NCI-H524 treated with DMSO at 0.1 percent for 48 hours (cell line): ENCODE results near the gene SAMD14.

Source experiments
- DNase-seq: peaks from one replicate; lab custom pipeline; 2025; lab: John Stamatoyannopoulos, UW

SAMD14 gene

DNA sequence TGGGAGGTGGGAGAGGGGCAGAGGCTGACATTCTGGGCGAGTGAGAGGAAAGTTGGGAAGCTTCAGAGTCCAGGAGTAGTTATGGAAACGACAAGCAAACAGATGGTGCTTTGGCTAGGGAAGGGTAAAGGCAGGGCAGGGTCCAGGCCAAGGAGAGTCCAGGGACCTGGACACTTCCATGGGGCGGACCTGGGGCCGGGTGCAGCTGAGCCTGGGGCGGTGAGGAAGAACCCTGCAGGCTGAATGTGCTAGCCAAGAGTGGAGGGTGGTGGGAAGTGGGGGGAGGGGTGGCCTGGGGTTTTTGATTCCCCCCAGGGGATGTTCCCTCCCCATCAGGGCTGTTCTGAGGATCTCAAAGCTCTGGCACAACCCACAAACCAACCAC, 17.9 kb upstream of the SAMD14 start:
- DNase-seq, result no peak

DNA sequence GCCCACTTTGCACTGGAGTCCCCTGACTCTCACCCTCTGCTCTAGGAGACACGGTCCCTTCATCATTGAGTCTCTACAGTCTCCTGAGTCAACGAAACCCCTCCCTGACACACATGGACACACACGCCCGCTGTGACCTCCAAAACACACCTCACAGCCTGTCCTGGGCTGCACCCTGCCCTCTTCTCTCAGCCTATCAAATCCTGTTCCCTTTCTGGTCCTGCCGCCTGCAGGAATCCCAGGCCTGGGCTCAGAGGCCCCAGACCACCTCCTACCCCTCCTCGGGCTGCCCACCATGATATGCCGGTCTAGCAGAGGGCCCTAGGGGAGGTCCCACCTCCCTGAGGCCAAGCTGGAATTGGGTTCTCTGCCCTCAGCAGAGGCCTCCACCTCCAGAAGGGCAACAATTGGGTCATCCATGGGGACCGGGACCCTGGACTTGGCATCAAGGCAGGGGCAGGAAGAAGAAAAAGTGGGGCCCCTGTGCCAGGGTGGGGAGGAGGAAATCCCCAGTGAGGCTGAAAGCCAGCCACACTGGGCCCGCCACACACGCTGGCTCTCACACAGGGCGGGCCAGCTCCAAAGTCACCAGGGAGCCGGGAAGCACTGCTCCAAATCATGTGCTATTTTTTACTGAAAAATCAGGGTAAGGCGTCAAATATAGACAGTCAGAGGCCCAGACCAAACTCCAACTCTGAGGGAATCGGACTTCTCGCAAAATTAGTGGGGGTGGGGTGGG, 17.1 kb upstream of the SAMD14 start:
- no peak for DNase-seq

DNA sequence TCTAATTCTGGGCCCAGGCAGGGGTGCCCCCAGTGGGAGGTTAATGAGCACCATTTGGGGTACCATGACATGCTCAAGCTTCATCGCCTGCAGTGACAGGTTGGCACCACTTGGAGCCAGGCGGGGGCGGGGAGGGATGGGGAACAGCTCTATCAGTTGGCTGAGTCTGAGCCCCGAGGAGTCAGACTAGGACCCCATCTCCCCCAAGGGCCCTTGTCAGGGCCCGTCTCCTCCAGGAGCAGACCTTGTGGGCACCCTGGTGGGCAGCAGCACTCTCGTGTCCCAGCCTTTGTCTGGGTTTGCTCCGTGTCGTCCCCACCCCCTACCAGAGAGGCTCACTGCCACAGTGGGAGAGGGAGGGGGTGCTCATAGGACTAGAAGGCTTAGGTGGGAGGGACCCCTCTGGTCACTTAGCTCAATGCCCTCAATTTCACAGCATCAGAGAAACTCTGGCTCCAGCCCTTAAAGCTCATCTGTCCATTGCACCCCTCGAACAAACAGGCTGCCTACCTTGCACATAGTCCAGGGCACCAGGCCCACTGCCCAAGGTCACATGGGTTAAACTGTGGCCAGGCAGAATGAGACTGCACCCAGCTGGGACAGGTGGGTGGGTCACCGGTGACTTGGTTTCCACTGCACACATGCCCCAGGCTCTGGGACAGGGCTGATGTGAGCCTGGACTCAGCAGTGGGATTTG, 16.4 kb upstream of the SAMD14 start:
- DNase-seq, result no peak

DNA sequence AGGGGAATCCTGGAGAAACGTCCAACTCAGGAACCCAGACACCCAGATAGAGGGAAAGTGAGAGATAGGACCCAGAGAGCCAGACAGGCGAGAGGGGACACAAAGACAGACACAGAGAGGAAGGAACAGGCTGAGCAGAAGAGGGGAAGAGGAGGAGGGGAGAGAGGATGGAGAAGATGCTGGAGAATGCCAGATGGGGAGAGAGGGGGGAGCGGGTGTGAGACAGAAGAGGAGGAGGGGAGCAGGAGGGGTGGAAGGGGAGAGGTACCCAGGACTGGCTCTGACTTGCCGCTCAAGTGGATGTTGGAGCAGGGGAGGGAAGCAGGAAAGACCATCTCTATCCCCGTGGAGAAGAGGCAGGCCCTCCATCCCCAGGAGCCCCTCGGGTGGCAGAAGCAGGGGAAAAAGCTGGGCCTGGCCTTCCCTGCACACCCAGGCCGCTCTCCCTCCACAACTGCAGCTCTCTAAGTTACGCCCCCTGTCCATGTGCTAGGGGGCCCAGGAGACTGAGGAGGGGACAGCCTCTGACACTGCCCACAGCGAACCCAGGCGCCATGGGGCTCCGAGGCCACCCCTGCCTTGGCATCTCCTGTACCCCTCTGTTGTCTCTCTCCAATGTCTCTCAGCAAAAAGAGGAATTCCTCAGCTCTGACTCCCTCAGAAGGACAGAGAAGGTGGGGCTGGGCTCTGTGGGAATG, 15.7 kb upstream of the SAMD14 start:
- DNase-seq, result peak; percentile 28

DNA sequence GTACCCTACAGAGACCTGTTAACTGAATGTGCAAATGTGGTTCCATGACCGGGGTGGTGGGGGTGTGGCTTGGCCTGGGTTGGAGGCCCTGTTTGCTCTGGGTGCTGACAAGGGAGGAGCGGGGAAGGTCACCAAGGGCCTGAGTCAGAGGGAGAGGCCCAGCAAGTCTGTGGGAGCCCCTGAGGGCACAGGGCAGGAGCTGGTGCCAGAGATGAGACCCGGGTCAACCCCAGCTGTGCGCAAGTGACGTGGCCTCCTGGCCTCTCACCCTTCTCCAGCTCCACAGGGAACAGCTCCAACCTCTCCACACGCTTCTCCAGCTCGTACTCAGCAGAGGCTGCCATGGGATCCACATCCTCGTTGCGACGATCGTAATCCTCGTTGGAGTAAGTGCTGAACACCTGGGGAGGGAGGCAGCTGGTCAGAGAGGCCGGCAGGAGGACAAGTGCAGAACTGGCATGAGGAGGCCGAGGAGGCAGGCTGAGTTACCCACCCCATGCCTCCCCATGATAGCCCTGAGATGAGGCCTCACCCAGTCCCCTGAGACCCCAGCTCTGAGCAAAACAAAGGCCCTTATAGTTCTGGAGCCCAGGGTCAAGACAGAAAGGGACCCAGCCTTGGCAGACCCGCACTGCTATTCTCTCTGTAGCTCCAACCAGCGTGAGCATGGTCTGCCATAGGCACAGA, 15.0 kb upstream of the SAMD14 start:
- no peak for DNase-seq

DNA sequence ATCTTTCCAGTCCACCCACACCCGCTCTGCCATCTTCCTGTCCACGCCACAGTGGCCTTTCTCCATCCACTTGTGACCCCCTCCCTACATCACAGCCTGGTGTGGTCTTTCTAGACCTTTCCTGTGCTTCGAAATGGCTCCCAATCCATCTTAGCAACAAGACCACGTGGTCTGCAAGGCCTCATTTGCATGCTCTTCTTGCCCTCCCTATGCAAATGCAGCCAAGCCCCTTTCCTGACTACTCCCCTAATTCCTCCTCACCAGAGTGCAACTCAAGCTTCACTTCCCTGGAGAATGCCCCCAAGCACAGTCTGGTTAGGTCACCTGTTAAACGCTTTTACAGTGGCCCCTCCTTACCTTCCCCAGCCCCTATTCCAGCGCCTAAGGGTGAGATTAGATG, 14.4 kb upstream of the SAMD14 start:
- no peak for DNase-seq

DNA sequence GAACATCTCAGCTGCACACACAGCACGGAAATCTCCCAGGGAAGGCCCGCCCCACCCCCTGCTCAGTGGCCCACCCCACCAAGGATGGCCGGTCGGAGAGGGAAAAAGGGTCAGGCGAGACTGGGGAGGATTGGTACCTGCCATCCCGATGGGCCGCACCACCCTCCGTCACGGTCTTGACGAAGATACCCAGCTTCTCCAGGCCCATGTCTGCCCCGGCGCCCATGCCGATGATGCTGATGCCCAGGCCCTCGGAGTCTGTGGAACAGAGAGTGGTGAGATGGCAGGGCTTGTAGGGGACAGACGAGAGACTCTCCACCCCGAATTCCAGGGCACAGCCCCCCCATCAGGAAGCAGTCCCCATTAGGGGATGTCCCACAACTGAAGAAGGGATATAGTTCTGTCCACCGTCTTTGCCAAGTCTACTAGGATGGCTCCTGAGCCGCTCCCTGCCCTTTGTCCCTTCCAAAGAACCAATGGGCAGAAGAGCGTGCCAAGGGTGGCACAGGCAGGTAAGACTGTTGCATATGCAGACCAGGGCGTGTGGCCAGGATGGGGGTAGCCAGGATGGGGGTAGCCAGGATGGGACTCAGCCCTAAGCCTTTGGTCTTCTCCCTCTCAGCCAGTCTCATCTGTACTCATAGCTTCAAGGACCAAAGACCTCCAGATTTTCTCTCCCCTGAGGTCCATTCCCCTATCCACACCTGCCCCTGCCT, 13.7 kb upstream of the SAMD14 start:
- DNase-seq, result no peak

DNA sequence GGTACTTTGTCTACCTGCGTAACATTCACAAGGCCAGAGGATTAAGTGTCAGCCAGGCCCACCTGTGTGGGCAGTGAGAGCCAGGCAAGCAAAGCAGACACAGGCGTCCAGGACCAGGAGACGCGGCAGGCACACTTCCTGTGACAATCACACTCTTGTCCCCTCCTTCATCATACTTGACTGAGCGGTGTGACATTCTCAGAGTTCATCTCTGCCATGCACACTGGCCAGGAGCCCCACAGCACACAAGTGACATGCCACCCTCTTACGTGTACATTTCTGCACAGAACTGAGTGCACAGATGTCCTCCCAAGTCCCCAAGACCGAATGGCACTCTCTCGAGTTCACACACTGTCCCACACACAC, 11.8 kb upstream of the SAMD14 start:
- DNase-seq, result no peak

DNA sequence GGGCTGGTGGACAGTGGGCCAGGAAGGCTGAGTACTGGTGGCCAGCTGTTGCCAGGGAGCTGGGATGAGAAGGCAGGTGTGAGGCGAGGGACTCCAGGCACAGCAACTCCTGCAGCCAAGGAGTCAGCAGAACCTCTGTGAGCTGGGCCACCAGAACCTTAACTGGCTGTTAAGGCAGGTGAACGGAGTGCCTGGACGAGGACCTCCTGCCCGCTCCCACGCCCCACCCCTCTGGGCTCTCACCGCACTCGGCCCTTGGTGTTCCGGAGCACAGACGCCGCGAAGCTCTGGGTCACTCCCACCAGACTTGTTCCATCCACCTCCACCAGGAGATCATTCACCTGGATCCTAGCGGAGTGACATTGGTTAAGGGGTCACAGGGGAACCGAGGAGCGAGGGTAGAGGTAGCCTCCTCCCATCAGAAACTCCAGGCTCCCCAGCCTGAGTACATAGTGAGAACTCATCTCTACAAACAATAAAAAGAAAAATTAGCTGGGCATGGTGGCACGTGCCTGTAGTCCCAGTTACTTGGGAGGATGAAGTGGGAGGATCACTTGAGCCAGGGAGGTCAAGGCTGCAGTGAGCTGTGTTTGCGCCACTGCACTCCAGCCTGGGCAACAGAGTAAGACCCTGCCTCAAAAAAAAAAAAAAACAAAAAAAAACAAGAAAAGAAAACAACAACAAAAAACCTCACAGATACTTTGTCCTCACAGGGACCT, 11.2 kb upstream of the SAMD14 start:
- no peak for DNase-seq

DNA sequence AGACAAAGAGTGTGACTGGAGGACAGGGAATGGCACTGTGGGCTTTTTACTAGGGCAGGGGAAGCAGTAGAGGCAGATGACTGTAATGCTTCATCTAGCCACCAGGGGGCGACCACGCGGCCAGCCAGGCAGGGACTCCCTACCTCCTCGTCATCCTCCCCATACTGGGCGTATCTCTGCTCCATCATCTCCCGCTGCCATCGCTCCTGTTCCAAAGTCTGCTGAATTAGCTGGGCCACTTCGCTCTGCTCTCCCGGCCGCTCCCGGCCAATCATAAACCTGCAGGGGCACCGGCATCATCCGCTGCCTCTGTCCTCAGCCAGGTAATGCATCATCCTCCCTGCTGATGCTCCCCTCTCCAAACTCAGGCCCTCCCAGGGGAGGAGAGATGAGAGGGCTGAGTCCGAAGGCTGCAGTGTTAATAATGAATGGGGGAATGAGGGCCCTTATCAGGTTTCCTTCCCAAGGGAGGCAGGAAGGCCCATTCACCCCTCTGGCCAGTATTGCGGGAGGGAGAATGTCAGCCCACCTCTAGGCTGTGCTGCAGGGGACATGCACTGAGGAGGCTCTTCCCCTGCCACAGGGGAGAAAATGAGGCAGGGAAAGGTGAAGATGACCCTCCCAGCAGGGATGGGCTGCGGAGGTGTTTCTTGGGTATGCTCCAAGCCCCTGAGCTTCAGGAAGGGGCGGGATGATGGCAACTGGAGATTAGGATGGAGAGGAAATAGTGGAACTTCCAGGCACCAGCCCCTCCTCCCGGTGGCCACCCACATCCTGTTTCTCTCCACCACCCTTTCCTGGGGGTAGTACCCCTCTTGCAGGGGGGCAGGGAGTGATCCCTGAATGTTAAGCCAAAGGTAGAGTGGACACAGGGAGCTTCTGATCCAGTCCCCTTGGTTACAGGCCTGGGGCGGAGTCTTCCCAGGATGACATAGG, 10.3 kb upstream of the SAMD14 start:
- DNase-seq, result no peak

DNA sequence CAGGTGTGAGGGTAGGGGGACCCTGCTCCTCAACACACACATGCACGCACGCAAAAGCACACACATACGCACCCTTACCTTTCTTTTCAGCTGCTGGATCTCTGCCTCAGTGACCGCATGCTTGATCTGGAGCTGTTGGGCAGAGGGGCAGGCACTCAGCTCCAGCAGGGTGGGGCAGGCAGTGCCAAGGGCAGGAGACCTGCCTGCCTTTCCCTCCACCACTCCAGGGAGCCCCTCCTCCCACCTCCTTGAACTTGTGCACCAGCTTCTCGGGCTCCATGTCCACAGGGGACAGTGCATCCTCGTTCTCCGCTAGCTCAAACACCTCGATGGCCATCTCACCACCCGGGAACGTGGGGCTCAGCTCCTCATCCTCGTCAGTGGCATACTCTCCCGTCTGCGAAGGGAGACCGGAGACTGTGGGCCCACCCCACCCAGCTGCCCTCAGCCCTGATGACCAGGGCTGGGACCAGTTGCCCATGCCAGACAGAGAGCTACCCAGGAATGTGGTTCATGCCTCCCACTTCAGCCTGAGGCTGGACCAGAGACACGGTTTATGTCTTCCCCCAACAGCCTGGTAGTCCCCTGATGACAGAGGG, 9.3 kb upstream of the SAMD14 start:
- no peak for DNase-seq

DNA sequence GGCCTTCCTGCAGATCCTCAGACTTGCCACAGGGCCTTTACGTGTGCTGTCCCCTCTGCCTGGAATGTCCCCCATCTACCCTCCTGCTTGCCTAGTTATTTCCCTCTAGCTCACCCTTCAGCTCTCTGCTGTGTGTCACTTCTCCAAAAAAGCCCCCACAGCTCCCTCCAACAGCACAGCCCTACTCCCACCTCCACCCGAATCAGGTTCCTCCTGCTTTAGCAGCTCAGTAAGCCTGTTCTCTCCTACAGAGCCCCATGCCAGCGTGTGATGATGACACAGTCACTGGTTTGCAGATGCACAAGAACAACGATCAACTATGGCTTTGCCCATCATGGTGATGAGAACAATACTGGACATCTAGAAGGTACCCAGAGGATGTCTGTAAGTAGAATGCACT, 7.1 kb upstream of the SAMD14 start:
- no peak for DNase-seq

DNA sequence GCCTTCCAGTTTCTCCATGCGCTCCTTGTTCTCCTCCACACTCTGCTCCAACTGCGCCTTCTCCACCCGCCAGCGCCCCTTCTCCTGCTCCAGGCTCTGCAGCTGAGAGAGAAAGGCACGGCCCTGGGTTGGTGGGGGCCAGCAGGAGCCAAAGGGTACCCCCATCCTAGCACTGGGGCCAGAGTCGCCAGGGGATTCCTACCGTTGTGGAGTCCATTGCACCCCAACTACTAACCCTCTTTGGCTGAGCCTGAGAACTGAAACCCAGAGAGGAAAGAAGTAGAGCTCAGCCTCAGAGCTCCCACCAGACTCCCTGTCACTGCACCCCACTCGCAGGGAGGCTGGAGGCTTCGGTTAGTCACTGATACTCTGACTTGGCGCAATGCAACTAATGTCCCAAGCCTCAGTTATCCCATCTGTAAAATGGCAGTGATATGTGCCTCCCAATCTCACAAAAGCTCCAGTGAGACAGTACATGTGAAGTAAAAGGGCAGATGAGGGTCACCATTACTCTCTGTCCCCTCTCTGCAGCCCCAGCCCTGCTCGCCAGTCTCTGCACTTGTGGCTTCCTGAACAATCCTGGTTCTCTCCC, 6.2 kb upstream of the SAMD14 start:
- DNase-seq, result no peak

DNA sequence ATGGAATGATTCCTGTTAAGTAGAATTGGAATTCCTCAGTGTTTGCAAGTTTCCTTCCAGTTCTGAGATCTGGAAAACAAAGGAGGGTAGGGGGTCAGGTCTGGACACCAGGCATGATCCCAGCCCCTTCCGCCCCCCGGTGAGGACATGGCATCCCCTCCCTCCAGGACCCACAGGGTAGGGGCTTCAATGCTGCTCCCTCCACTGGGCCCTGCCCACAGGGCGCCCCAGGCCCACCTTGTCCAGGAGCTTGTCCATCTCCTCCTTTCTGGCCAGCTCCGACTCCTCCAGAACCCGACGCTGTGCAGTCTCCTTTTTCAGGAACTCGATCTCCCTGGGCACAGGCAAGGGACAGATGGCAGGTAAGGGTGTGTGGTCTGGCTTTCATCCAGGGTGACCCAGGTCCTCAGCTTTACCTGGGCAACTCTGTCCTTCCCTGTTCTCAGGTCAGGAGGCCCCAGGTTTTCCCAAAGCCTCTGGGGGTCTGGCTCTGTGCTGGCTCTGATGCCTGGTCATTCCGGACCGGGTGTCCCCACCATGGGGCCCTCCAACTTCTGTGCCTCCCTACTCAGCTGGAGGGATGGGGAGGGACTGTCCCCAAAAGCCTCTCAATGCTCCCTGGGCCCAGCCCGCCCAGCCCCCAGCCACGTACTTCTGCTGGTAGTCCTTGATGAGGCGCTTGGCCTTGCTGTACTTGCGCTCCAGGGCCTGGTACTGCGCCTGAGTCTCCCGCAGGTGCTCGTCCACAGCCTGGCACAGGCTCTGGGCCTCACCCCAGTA, 5.5 kb upstream of the SAMD14 start:
- DNase-seq, result no peak

DNA sequence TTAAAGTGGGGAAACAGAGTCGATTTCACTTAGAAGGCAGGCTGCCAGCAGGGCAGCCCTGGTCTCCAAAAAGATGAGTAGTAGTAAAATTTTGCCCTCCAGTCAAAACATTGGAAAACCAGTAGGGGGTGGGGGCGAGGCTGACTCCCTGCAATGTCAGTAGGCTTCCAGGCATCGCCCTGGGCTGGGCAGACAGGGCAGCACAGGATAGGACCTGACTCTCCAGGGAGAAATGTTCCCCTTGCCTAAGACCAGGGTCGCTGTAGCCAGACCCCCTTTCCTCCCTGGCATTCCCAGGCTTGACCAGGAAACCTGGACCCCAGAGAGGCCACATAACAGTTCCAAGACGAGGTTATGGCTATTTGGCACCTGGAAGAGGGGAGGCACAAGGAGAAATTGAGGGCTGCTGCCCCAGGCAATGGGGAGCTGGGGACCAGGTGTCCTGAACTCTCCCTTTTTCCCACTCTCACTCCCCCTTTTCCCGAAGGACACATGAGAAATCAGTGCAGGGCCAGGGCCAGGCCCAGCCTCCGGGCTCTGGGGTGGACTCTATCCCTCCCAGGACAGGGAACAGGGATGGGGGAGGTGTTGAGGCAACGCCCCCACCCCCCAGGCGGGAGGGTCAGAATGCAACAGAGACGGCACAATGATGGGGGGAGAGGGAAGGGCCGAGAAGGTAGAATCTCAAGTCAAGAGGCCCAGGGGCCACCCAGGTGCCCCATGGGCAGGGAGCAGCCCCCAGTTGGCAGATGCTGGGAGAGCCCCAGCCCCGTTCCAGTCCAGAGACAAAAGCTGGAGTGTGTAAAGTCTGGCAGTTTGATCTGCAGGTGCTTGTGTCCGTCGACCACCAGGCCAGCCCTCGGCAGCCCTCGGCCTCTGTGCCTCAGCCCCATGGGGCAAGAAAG, 4.5 kb upstream of the SAMD14 start:
- no peak for DNase-seq

DNA sequence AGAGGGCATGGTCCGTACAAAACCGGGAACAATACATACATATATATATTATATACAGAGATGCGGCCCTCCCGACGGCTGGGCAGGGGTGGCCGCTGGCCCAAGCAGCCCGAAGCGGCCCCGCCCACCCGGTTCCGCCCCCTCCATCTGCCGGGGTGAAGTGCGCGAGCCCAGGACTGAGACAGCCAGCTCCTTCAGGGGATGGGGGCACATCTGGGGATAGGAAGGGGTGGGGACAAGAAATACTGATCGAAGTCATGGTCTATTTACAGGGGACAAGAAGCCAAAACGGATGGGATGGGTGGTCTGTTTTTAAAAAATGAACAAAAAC, 3.8 kb upstream of the SAMD14 start:
- no peak for DNase-seq

DNA sequence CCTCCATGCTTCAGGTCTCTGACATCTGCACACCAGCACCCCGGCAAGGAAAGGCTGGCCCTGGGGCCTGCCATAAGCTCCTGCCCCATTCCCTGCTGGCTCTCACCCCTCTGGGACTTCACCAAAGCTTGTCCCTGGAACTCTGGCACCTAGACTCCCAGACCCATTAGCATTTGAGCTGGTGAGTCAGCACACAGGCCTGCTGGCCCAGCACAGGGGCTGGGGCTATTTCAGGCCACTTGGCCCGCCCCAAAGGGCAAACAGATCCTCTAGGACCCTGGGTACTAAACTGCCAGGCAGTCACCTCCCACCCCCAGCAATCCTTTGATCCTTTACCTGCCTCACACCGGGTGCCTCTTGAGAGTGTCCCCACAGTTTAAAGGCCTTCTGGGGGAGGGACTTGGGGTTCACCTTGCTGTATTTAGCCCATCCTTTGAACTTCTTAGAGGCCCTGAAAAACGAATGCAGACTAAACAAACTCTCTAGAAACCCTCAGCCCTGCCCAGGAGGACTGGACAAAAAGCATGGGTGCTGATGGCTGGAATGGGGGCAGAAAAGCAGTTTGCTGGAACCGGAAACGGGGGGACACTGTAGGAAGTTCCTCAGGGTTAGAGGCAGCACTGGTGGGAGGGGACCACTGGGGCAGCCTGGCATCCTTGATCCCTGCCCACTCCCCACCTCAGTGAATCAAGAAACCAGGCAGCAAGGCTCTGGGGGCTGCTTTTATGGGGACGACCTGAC, 3.2 kb upstream of the SAMD14 start:
- DNase-seq, result no peak
